ENCODE measurements around the gene CLSTN2. TPM values are rescaled to one million over a fixed set of nuclear protein-coding genes. Genes with fewer than 3 reads are reported as not detected.

Gene CLSTN2
- total and polyA plus RNA-seq, 12 donors, result 0.67 to 17.8 (median 5.3) TPM

DNA sequence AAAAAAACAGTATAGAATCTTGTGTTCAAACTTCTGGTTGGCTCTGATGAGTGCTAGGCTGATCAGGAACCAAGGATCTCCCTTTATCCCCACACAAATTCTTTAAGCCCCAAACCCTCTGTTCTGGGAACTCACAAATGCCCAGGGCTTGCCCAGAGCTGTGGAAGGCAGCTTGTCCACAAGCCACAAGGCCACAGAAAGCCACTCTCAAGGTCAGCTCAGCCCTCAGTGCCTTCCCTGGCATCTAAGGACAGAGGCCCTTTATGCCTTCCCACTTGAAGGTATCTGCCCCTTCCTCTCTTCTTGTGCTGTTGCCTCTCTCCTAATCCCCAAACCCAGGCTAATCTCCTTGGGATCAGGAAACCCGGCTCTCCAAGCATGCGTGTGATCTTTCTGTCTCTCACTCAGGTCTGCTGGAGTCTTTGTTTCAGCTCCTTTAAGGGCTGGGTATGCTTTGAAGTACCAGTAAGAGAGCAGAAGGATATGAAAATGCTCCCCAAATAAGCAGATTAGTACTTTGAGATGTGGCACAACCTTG is 597.9 kb downstream of the CLSTN2 start:
- Histone ChIP-seq H3K27ac (no peak overlapping the region), H3K27me3 (no peaks in the 10 kb centered on the region), H3K36me3 (replicated peaks in 1 of 2) (no peaks in the 10 kb centered on the region), H3K4me3 (no peak overlapping the region), H3K4me1 (replicated peaks in 1 of 2) (no peaks in the 10 kb centered on the region), H3K9me3 (replicated peaks in 1 of 3) (no peaks in the 10 kb centered on the region)
- 58 to 84% (median 75%) methylated on average over 2 of the region's 2 CpGs for WGBS, 4 donors
- TF ChIP-seq CTCF (IDR thresholded peaks at IDR 0.05) (no peak), POLR2A (IDR thresholded peaks at IDR 0.05) (no peak)
- intact Hi-C loops (cut with DNase I), result no loop called here
- no peak for DNase-seq

DNA sequence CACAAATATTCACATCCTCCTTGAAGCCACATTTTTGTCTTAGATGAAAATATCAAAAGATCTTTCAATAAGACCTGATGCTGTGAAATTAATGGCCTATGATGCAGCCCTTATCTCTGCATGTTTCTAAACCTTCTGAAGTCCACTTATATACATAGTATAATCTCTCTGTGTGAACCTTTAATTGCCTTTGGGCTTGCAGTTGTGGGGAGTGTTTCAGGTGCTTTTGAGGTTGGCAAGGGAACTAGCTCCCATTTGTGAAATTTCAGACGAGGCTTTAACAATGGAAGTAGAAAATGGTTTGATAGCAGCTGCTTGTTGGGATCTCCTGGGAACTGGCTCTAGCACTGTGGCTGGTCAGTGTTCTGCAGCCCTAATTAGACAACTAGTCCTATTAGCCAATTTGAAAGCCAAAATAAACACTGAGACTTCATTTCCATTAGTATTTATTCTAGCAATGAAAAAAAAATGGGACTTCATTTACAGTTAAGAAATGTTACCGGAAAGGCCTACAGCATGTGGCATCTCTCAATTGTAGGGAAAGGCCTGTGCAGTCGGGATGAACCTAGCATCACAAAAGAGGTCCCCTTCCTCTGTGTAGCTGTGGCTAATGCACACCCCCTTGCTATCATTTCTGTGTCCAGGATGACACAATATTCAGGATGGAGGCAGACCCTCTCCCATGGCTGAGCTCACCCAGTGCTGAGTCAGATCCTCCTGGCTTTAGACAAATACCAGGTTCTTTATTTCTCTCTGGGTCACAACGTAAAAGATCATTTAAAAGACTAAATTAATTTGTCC is 602.1 kb downstream of the CLSTN2 start:
- TF ChIP-seq POLR2A (IDR thresholded peaks at IDR 0.05), result no peak
- TF ChIP-seq CTCF (IDR thresholded peaks at IDR 0.05), result no peak
- DNase-seq, result no peak
- H3K9me3 ChIP-seq (replicated peaks in 1 of 3), result no peaks in the 10 kb centered on the region
- no peaks in the 10 kb centered on the region for H3K36me3 ChIP-seq (replicated peaks in 1 of 2)
- no peak overlapping the region for H3K27ac ChIP-seq
- no peak overlapping the region for H3K4me3 ChIP-seq
- intact Hi-C loops (cut with DNase I), result no loop called here
- 59 to 70% (median 69%) methylated on average over 4 of the region's 4 CpGs for WGBS, 4 donors
- no peaks in the 10 kb centered on the region for H3K27me3 ChIP-seq
- no peaks in the 10 kb centered on the region for H3K4me1 ChIP-seq (replicated peaks in 1 of 2)

- no peaks in the 10 kb centered on the region for H3K27me3 ChIP-seq
- no peaks in the 10 kb centered on the region for H3K36me3 ChIP-seq (replicated peaks in 1 of 2)
- no peaks in the 10 kb centered on the region for H3K4me1 ChIP-seq (replicated peaks in 1 of 2)
- DNase-seq, result no peak
- no peak for TF ChIP-seq POLR2A (IDR thresholded peaks at IDR 0.05)
- TF ChIP-seq CTCF (IDR thresholded peaks at IDR 0.05), result no peak
- H3K9me3 ChIP-seq (replicated peaks in 1 of 3), result no peaks in the 10 kb centered on the region
- no peak overlapping the region for H3K4me3 ChIP-seq
- H3K27ac ChIP-seq, result no peak overlapping the region
- 80 to 94% (median 87%) methylated on average over 3 of the region's 3 CpGs for WGBS, 4 donors
- intact Hi-C loops (cut with DNase I), result no loop called here
Measured at GRCh38 chr3:140537727-140538082, 602.7 kb downstream of the CLSTN2 start.

- Histone ChIP-seq H3K36me3 (replicated peaks in 1 of 2) (no peaks in the 10 kb centered on the region), H3K9me3 (replicated peaks in 1 of 3) (no peaks in the 10 kb centered on the region), H3K27ac (no peak overlapping the region), H3K4me3 (no peak overlapping the region), H3K4me1 (replicated peaks in 1 of 2) (no peaks in the 10 kb centered on the region), H3K27me3 (no peaks in the 10 kb centered on the region)
- intact Hi-C loops (cut with DNase I), result no loop called here
- TF ChIP-seq CTCF (IDR thresholded peaks at IDR 0.05) (no peak), POLR2A (IDR thresholded peaks at IDR 0.05) (no peak)
- no peak for DNase-seq
- WGBS, 4 donors, result 88 to 95% (median 91%) methylated on average over 5 of the region's 5 CpGs
Measured at GRCh38 chr3:140540262-140540661, 605.3 kb downstream of the CLSTN2 start.
